Left renal pelvis (tissue), 4 donors: Measurements from ENCODE around the gene CTBP1. TPM values are rescaled to one million over a fixed set of nuclear protein-coding genes. Genes with fewer than 3 reads are reported as not detected.
"Not testable (repeated sequence)": the region's sequence is repeated elsewhere in the genome, so short reads cannot be mapped to it uniquely, and the experiment has no call there.

Experiments
- DNase-seq, 4 donors: peaks; one replicate each; pipeline ENCODE4 v3.0.0-alpha.2; 2013; ENCODE audit warnings: low read depth in 4 of 4, low spot score in 3 of 4
- polyA plus RNA-seq, 4 donors: library from polyadenylated mRNA; unstranded; fragments of 120-200 nt; gene quantifications; one replicate each; pipeline ENCODE4 v1.2.1, GENCODE V29; 2013; ENCODE audit not compliant: insufficient read length in 4 of 4

CTBP1 gene
- polyA plus RNA-seq, 4 donors, result 120 to 170 (median 121) TPM

DNA sequence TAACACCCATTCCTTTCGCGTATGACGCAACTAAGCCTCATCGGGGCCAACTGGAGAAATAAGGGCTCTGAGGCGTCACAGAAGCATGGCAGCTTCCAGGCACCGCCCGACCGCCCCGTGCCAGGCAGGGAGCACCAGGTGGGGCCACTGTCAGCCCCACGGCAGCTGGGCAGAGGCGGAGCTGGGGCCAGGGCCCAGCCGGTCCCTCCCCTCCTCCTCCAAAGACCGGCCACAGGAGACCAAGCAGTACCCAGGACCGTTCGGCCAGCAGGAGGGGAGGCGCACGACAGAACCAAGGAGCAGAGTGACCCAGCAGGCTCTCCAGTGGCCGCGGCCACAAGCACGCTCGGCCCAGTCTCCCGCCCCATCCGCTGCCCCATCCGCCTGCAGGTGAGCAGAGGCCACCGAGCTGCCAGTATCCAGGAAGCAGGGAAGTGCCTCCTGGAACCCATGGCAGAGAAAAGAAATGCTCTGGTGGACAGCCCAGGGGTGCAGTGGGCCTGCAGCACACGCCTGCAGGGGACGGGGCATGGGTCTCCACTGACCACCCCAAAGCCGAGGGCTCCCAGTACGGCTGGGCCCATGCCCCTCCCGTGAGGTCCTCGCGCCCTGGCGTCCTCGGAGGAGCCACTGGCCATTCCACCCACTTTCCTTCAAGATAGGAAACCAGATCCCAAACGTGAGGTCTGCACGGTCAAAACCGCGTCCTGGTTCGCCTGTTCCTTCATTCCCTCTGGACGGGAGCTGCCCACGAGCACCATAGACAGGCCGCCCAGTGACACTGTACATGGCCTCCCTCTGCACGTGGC, 9.6 kb downstream of the CTBP1 start:
- DNase-seq, result no peak

- DNase-seq, result no peak
Measured at GRCh38 chr4:1238676-1239000, 10.3 kb downstream of the CTBP1 start.

DNA sequence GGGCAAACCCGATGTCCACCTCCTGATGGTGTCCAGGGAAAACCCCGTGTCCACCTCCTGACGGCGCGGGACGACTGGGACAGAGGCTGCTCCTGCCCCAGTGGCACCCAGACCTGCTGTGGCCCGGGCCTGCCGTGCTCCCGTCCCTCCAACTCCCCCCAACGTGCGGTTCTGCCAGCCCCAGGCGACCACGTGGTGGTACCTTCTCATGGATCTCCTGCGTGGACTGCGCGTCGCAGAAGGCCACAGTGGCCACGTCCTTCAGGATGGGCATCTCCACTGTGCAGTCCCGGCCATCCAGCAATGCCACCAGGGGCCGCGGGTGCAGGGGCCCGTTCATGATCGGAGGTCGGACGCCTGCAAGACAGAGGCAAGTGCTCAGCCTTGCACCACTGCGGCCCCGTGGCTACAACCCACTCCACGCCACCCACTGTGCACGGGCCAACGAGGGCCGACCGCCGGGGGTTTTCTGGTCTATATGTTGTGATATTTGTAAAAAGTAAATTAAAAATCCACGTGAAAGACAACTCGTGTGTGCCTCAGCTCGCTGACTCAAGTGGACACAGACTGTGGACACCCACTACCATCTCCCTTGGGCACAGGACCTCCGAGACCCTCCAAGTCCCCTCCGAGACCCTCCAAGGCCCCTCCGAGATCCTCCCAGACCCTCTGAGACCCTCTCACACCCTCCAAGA, 10.8 kb downstream of the CTBP1 start:
- no peak for DNase-seq

- not testable (repeated sequence) for DNase-seq
Measured at GRCh38 chr4:1237261-1237660, 11.7 kb downstream of the CTBP1 start.

DNA sequence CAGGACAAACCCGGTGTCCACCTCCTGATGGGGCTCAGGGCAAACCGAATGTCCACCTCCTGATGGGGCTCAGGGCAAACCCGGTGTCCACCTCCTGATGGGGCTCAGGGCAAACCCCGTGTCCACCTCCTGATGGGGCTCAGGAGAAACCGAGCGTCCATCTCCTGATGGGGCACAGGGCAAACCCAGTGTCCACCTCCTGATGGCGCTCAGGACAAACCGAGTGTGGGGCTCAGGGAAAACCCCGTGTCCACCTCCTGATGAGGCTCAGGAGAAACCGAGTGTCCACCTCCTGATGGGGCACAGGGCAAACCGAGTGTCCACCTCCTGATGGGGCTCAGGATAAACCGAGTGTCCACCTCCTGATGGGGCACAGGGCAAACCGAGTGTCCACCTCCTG, 12.1 kb downstream of the CTBP1 start:
- DNase-seq, result not testable (repeated sequence)

GRCh38 chr4:1236103-1236641, 12.8 kb downstream of the CTBP1 start:
- DNase-seq, result no peak

- DNase-seq, result no peak
Measured at GRCh38 chr4:1235381-1236102, 13.4 kb downstream of the CTBP1 start.

DNA sequence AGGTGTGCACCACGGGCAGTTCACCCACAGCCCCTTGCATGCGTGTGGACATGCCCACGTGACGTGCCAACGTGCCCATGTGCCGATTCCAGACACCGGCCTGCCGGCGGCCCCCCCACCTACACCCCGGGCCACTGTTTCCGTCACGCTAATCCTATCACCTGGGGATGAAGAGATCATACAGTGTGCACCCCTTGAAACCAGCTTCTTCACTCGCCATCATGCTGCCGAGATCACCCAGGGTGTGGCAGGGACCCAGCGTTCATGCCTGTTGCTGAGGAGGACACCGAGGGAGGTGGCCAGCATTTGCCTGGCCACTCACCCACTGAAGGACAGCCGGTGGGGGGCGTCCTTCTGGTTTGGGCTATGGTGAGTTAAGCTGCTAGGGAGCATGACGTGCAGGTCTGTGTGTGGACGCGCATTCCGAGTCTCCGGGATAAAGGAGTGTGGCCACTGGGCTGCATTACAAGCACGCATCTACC, 14.1 kb downstream of the CTBP1 start:
- no peak for DNase-seq

GRCh38 chr4:1234309-1234695, 14.6 kb downstream of the CTBP1 start:
- no peak for DNase-seq

DNA sequence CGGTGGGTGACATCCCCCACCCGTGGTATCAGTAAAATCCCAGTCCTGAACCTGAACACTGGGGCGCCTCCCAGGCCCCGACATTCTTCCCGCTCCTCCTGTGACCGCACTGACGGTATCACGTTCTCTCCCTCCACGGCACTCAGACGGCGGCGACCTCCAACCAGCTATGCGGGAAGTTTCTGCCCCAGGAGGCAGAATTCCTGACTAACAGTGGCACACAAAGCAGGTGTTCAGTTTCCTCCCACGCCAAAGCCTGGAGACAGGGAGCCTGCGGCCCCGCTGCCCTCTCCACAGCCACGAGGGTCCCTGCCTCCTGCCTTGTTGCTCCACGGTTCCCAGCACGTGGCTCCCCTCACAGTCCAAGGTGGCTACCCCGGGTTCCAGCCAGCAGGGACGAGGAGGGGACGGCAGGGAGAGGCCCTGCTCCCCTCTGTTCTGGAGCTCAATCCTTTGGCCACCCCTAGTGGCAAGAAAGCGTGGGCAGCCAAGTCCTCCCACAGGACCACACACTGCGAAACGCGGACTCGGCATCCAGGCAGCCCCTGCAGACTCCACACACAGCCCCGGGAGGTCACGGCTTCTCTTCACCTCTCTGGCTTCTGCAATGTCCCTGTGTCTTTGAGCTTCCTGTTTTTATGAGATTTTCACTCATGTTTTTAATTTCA, 15.2 kb downstream of the CTBP1 start:
- no peak for DNase-seq

- DNase-seq, result peak in 2 of 4 donors; percentile 82 to 83
Measured at GRCh38 chr4:1232661-1233621, 16.0 kb downstream of the CTBP1 start.

- DNase-seq, result no peak
Measured at GRCh38 chr4:1231637-1232360, 17.1 kb downstream of the CTBP1 start.

- no peak for DNase-seq
Measured at GRCh38 chr4:1230971-1231636, 17.8 kb downstream of the CTBP1 start.

DNA sequence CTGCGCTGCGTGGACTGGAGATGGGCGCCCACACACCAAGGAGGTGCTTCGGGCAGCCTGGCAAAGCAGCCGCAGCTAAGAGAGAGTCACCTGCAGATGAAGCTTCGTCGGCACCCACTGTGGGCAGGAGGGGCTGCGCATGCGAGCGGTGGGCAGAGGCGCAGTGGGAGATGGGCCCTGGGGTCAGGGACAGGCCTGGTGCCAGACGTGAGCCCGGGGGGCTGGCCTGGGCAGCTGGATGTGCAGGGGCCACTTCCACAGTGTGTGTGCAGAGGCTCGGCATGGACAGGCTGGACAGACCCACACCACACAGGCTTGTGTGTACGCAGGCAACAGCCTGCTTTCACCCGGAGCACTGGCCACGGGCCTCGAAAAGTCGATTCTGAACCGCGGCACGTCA, 18.6 kb downstream of the CTBP1 start:
- no peak for DNase-seq

- no peak for DNase-seq
Measured at GRCh38 chr4:1229117-1229849, 19.6 kb downstream of the CTBP1 start.

DNA sequence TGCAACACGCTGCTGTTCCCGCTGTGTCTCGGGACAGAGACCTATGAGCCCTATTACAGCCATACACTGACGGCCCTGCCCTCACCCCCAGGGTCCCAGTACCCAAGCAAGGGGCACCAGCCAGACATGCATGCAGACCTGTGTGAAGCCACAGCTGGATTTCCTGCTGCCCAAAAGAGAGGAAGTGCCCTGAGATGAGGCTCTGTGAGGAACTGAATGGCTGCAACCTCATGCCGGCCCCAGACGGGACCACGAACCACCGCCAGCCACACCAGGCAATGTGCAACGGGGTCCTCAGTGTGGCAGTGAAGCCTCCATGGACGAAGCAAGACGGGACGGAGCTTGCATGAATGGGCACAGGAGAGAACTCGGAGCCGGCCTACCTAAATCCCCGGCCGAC, 21.1 kb downstream of the CTBP1 start:
- no peak for DNase-seq

DNA sequence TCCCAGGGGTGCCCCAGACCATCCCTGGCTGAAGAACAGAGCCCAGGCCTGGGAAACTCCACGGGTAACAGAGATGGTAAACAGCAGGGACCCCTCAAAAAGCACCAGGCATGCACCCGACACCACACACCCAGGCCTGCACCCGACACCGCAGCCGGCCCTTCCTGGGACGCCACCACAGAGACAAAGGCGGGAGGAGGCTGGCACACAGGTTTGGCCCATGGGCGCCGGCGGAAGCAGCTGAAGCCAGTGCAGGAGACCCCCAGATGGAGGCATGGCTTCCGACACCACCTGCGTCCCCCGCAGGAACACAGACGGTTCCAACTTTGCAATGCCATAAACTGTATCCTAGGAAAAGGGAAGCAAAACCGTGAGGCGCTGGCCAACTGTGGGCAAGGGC, 22.3 kb downstream of the CTBP1 start:
- DNase-seq, result no peak

DNA sequence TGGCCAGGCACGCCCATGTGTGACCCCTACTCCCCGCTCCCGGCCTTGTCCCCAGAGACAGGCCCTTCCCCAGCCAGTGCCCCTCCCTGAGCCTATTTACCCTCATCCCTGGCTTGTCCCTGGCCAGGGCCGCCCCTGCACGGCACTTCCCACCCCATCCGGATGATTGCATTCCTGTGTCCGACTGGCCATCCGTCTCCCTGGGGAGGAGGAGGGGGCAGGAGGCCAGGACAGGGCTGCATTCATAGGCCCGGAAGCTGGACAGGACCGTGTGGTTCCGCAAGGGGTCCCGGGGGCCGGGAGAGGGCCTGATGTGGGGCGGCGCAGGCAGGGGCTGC, 22.8 kb downstream of the CTBP1 start:
- DNase-seq, result no peak
